ENCODE measurements around the gene DNAJC13. TPM values are rescaled to one million over a fixed set of nuclear protein-coding genes. Genes with fewer than 3 reads are reported as not detected.

DNAJC13 gene
- total RNA-seq, 1 experiment from 2014 or later, result 72.4 TPM

DNA sequence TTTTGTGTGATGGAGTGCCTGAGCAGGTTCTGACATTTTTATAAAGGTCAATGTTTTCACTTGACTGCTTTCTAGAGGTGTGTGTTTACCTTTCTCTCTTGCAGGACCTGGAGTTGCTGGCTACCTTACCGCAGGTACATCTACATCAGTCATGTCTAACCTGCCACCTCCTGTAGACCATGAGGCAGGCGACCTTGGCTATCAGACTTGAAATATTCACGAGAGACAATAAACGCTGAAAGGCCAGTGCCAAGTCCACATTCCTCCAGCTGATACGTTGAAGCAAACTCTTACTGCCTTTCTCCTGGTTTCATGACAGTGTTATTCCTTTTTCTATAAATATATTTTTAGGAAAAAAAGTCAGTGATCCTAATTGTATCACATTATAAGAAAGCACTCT, 120.8 kb downstream of the DNAJC13 start:
- CTCF ChIA-PET, result interaction anchor here (0.9 to 1.1 kb wide), 2 partner anchors 32 to 104 kb away, joined by 3 to 4 read pairs; no protein-coding TSS in a partner anchor
- no TSS peak for BruUV-seq (replicated peaks)
- H3K4me1 Mint-ChIP-seq (ENCODE audit: low read depth, unreplicated experiment), result peaks cover 13% of the 10 kb centered on the region
- DNase-seq, result no peak
- H3K27ac Mint-ChIP-seq (ENCODE audit: unreplicated experiment), result no peak overlapping the region
- peaks cover 31% of the 10 kb centered on the region for H3K36me3 Mint-ChIP-seq (ENCODE audit: insufficient read depth, unreplicated experiment)
- TF ChIP-seq, protein P1, sequence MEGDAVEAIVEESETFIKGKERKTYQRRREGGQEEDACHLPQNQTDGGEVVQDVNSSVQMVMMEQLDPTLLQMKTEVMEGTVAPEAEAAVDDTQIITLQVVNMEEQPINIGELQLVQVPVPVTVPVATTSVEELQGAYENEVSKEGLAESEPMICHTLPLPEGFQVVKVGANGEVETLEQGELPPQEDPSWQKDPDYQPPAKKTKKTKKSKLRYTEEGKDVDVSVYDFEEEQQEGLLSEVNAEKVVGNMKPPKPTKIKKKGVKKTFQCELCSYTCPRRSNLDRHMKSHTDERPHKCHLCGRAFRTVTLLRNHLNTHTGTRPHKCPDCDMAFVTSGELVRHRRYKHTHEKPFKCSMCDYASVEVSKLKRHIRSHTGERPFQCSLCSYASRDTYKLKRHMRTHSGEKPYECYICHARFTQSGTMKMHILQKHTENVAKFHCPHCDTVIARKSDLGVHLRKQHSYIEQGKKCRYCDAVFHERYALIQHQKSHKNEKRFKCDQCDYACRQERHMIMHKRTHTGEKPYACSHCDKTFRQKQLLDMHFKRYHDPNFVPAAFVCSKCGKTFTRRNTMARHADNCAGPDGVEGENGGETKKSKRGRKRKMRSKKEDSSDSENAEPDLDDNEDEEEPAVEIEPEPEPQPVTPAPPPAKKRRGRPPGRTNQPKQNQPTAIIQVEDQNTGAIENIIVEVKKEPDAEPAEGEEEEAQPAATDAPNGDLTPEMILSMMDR (IDR thresholded peaks at IDR 0.05; ENCODE audit: unreplicated experiment), result no peak
- intact Hi-C loops (cut with micrococcal nuclease; ENCODE audit: unreplicated experiment), result loop anchor here (5.0 kb wide), 1 partner anchor 844 kb away; no protein-coding TSS in a partner anchor
- H3K4me3 Mint-ChIP-seq (ENCODE audit: low read depth, unreplicated experiment), result no peak overlapping the region
- H3K9me3 Mint-ChIP-seq (ENCODE audit: low read depth, unreplicated experiment), result no peaks in the 10 kb centered on the region
- no peaks in the 10 kb centered on the region for H3K27me3 Mint-ChIP-seq (ENCODE audit: unreplicated experiment)

DNA sequence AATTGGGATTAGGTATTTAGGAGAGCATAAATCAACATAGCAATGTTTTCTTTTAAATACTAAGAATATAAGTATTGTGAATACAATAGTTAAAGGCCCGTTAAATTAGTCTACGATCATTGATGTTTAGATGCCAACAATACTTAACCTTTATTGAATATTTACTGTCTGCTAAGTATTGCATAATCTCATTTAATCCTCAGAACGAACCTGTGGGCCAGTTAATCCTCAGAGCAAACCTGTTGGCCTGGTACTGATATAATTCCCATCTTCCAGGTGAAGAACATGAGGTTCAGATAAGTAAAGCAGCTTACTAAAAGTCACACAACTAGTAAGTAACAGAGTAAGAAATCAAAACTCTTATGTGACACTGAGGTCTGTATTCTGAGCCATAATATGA, 122.4 kb downstream of the DNAJC13 start:
- Mint-ChIP-seq H3K36me3 (ENCODE audit: insufficient read depth, unreplicated experiment) (peaks cover 20% of the 10 kb centered on the region), H3K4me1 (ENCODE audit: low read depth, unreplicated experiment) (peaks cover 20% of the 10 kb centered on the region), H3K27ac (ENCODE audit: unreplicated experiment) (no peak overlapping the region), H3K27me3 (ENCODE audit: unreplicated experiment) (no peaks in the 10 kb centered on the region), H3K9me3 (ENCODE audit: low read depth, unreplicated experiment) (no peaks in the 10 kb centered on the region), H3K4me3 (ENCODE audit: low read depth, unreplicated experiment) (no peak overlapping the region)
- TF ChIP-seq, protein P1 (IDR thresholded peaks at IDR 0.05; ENCODE audit: unreplicated experiment), result no peak
- no peak for DNase-seq
- intact Hi-C loops (cut with micrococcal nuclease; ENCODE audit: unreplicated experiment), result loop anchor here (5.0 kb wide), 1 partner anchor 843 kb away; no protein-coding TSS in a partner anchor
- CTCF ChIA-PET, result no interaction called here
- BruUV-seq (replicated peaks), result no TSS peak

DNA sequence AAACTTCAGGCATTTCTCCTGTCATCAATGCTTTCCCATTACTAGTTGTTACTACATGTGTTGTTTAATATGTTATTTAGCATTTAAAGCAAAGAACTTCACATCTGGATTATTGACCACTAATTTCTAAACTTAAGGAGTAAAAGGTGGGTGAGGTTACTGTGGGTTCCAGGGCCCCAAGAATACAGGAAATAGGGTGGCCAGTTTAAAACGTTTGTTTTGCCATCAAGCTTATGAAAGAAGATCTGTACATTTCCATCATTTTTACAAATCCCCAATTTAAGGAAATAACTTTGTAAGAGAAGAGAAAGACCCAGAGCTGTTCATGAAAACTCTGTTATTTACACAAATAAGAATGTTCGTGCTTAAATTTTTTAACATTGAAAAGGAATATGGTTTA, 125.3 kb downstream of the DNAJC13 start:
- H3K4me3 Mint-ChIP-seq (ENCODE audit: low read depth, unreplicated experiment), result no peak overlapping the region
- no TSS peak for BruUV-seq (replicated peaks)
- CTCF ChIA-PET, result interaction anchor here (1.5 to 1.9 kb wide), 2 partner anchors 100 to 117 kb away, joined by 5 to 14 read pairs; partner anchors contain the start of gene ACAD11

DNA sequence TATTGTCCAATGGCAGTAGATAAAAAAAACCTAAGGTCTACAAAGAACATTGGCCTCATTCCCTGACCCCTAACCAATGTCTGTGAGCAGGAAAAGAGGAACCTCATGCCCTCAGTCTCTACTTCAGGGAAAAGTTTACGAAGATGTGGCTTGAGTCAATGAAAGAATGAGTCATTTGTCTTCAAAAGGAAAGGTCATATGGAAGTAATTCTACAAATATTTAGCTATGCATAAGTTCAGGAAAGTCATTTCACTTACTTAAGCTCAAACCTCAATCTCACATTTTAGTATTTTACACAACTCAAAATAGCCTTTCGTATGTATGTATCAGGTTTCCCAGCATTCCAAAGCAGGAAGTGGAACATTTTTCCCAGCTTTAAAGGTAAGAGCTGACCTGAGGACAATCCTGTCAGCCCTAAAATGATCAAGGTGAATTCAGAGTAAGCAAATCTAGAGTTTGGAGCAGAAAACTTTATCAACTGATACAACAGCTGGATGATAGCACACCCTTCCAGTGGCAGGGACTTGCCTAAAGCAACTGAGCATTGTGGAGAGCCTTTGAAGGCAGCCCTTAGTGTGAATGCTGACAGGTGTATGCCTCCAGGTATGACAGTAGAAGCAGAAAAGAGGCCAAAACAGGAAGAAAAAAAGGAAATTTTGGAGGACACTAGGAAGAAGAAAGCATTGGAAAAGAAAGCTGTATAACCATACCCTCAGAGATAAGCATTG, 125.9 kb downstream of the DNAJC13 start:
- peaks cover 20% of the 10 kb centered on the region for H3K4me1 Mint-ChIP-seq (ENCODE audit: low read depth, unreplicated experiment)
- intact Hi-C loops (cut with micrococcal nuclease; ENCODE audit: unreplicated experiment), result no loop called here
- peaks cover 8% of the 10 kb centered on the region for H3K36me3 Mint-ChIP-seq (ENCODE audit: insufficient read depth, unreplicated experiment)
- no peak overlapping the region for H3K4me3 Mint-ChIP-seq (ENCODE audit: low read depth, unreplicated experiment)
- H3K27me3 Mint-ChIP-seq (ENCODE audit: unreplicated experiment), result no peaks in the 10 kb centered on the region
- no TSS peak for BruUV-seq (replicated peaks)
- no peaks in the 10 kb centered on the region for H3K9me3 Mint-ChIP-seq (ENCODE audit: low read depth, unreplicated experiment)
- peak overlapping the region; percentile 3 for H3K27ac Mint-ChIP-seq (ENCODE audit: unreplicated experiment)
- DNase-seq, result peak; percentile 17
- TF ChIP-seq, protein P1 (IDR thresholded peaks at IDR 0.05; ENCODE audit: unreplicated experiment), result no peak
- CTCF ChIA-PET, result interaction anchor here (0.7 to 1.9 kb wide), 3 partner anchors 10 to 116 kb away, joined by 4 to 14 read pairs (median 5); partner anchors contain the start of gene ACAD11

More for the DNA sequence above, 125.3 kb downstream of the DNAJC13 start:
- peaks cover 20% of the 10 kb centered on the region for H3K4me1 Mint-ChIP-seq (ENCODE audit: low read depth, unreplicated experiment)
- no peaks in the 10 kb centered on the region for H3K9me3 Mint-ChIP-seq (ENCODE audit: low read depth, unreplicated experiment)
- TF ChIP-seq, protein P1 (IDR thresholded peaks at IDR 0.05; ENCODE audit: unreplicated experiment), result no peak
- no peaks in the 10 kb centered on the region for H3K27me3 Mint-ChIP-seq (ENCODE audit: unreplicated experiment)
- intact Hi-C loops (cut with micrococcal nuclease; ENCODE audit: unreplicated experiment), result no loop called here
- peaks cover 13% of the 10 kb centered on the region for H3K36me3 Mint-ChIP-seq (ENCODE audit: insufficient read depth, unreplicated experiment)
- DNase-seq, result no peak
- peak overlapping the region; percentile 3 for H3K27ac Mint-ChIP-seq (ENCODE audit: unreplicated experiment)
